ENCODE measurements around the gene IDI2. TPM values are rescaled to one million over a fixed set of nuclear protein-coding genes. Genes with fewer than 3 reads are reported as not detected.

IDI2 gene
- polyA plus RNA-seq, 1 donor (not counting 4 experiments of a cell fraction or from before 2014, with no cell fraction given), result not detected

DNA sequence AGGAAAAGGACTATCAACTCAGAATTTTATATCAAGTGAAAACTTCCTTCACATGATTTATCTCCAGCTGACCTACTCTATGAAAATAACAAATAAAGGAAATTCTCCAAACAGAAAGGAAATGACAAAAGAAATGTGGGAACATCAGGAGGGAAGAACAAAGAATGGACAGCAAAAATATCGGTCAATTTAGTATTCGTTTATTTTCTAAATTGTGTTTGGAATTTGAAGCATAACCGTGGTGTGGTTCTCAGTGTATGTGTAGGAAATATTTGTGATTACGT lies 39.2 kb upstream of the IDI2 start:
- TF ChIP-seq EZH2 (IDR thresholded peaks at IDR 0.05; ENCODE audit: low read length), result no peak
- TF ChIP-seq, protein P1, sequence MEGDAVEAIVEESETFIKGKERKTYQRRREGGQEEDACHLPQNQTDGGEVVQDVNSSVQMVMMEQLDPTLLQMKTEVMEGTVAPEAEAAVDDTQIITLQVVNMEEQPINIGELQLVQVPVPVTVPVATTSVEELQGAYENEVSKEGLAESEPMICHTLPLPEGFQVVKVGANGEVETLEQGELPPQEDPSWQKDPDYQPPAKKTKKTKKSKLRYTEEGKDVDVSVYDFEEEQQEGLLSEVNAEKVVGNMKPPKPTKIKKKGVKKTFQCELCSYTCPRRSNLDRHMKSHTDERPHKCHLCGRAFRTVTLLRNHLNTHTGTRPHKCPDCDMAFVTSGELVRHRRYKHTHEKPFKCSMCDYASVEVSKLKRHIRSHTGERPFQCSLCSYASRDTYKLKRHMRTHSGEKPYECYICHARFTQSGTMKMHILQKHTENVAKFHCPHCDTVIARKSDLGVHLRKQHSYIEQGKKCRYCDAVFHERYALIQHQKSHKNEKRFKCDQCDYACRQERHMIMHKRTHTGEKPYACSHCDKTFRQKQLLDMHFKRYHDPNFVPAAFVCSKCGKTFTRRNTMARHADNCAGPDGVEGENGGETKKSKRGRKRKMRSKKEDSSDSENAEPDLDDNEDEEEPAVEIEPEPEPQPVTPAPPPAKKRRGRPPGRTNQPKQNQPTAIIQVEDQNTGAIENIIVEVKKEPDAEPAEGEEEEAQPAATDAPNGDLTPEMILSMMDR (optimal IDR thresholded peaks at IDR 0.05 in 1 of 3, IDR thresholded peaks at IDR 0.05 in 1 of 3, conservative IDR thresholded peaks at IDR 0.05 in 1 of 3; ENCODE audit: extremely low read depth in 1 of 3, insufficient read depth in 2 of 3, low read length in 3 of 3), result no peak
- Histone ChIP-seq H2AFZ (ENCODE audit: control insufficient read depth, low read length) (no peak overlapping the region), H3K4me2 (ENCODE audit: control insufficient read depth, extremely low read depth, insufficient read depth, low read depth, low read length) (no peak overlapping the region), H3K9ac (ENCODE audit: control insufficient read depth, extremely low read depth, insufficient read depth, low read length) (no peak overlapping the region), H3K79me2 (ENCODE audit: control insufficient read depth, insufficient read depth, low read length) (peaks cover 66% of the 10 kb centered on the region), H3K9me1 (ENCODE audit: control insufficient read depth, extremely low read depth, insufficient read depth, low read length) (no peaks in the 10 kb centered on the region), H3K4me3 (ENCODE audit: control insufficient read depth in 2 of 3, extremely low read depth in 1 of 3, insufficient read depth in 2 of 3, low read depth in 1 of 3, low read length in 3 of 3) (no peak overlapping the region), H3K4me1 (ENCODE audit: control insufficient read depth, extremely low read depth, insufficient read depth, low read length) (peaks cover 32% of the 10 kb centered on the region), H3K27ac (ENCODE audit: control insufficient read depth, insufficient read depth, low read length) (no peak overlapping the region), H3K9me3 (ENCODE audit: control insufficient read depth, low read depth, low read length) (no peaks in the 10 kb centered on the region), H3K36me3 (ENCODE audit: control insufficient read depth in 2 of 2, extremely low read depth in 1 of 2, insufficient read depth in 2 of 2, low read length in 2 of 2) (peaks cover 0 to 8% of the 10 kb centered on the region in 2 experiments), H3K27me3 (ENCODE audit: control insufficient read depth, extremely low read depth, insufficient read depth, low read length) (no peaks in the 10 kb centered on the region), H4K20me1 (ENCODE audit: control insufficient read depth, extremely low read depth, insufficient read depth, low read length) (no peaks in the 10 kb centered on the region)
- FAIRE-seq (no peak), DNase-seq (ENCODE audit: low read depth, low spot score) (no peak)
- dilution Hi-C loops (cut with MboI; ENCODE audit: extremely low pct_ligation_motif_present, low sequenced_read_pairs), result no loop called here

- Histone ChIP-seq H3K36me3 (ENCODE audit: control insufficient read depth in 2 of 2, extremely low read depth in 1 of 2, insufficient read depth in 2 of 2, low read length in 2 of 2) (peaks cover 0 to 8% of the 10 kb centered on the region in 2 experiments), H3K4me2 (ENCODE audit: control insufficient read depth, extremely low read depth, insufficient read depth, low read depth, low read length) (no peak overlapping the region), H3K27ac (ENCODE audit: control insufficient read depth, insufficient read depth, low read length) (no peak overlapping the region), H2AFZ (ENCODE audit: control insufficient read depth, low read length) (no peak overlapping the region), H3K9me1 (ENCODE audit: control insufficient read depth, extremely low read depth, insufficient read depth, low read length) (no peaks in the 10 kb centered on the region), H3K9ac (ENCODE audit: control insufficient read depth, extremely low read depth, insufficient read depth, low read length) (no peak overlapping the region), H3K79me2 (ENCODE audit: control insufficient read depth, insufficient read depth, low read length) (peaks cover 64% of the 10 kb centered on the region), H3K4me1 (ENCODE audit: control insufficient read depth, extremely low read depth, insufficient read depth, low read length) (peaks cover 44% of the 10 kb centered on the region), H3K9me3 (ENCODE audit: control insufficient read depth, low read depth, low read length) (no peaks in the 10 kb centered on the region), H3K27me3 (ENCODE audit: control insufficient read depth, extremely low read depth, insufficient read depth, low read length) (no peaks in the 10 kb centered on the region), H4K20me1 (ENCODE audit: control insufficient read depth, extremely low read depth, insufficient read depth, low read length) (no peaks in the 10 kb centered on the region), H3K4me3 (ENCODE audit: control insufficient read depth in 2 of 3, extremely low read depth in 1 of 3, insufficient read depth in 2 of 3, low read depth in 1 of 3, low read length in 3 of 3) (no peak overlapping the region)
- dilution Hi-C loops (cut with MboI; ENCODE audit: extremely low pct_ligation_motif_present, low sequenced_read_pairs), result no loop called here
- TF ChIP-seq EZH2 (IDR thresholded peaks at IDR 0.05; ENCODE audit: low read length), result no peak
- TF ChIP-seq, protein P1 (optimal IDR thresholded peaks at IDR 0.05 in 1 of 3, IDR thresholded peaks at IDR 0.05 in 1 of 3, conservative IDR thresholded peaks at IDR 0.05 in 1 of 3; ENCODE audit: extremely low read depth in 1 of 3, insufficient read depth in 2 of 3, low read length in 3 of 3), result no peak
- FAIRE-seq (no peak), DNase-seq (ENCODE audit: low read depth, low spot score) (no peak)
Observed at GRCh38 chr10:1063232-1063865, 37.7 kb upstream of the IDI2 start.
